Measurements from ENCODE around the gene ERV3-1.
"Not testable (repeated sequence)": the region's sequence is repeated elsewhere in the genome, so short reads cannot be mapped to it uniquely, and the experiment has no call there.

ERV3-1 gene

GRCh38 chr7:65001291-65001814 is 5.1 kb downstream of the ERV3-1 start:
- DNase-seq (ENCODE audit: low spot score) = no peak

- peak; percentile 62 for DNase-seq (ENCODE audit: low spot score)
These were observed 7.1 kb downstream of the ERV3-1 start for GRCh38 chr7:64999165-65000004.

GRCh38 chr7:64998865-64999164 is 7.7 kb downstream of the ERV3-1 start:
- DNase-seq (ENCODE audit: low spot score) = no peak

- DNase-seq (ENCODE audit: low spot score) = peak; percentile 67
These were observed 8.5 kb downstream of the ERV3-1 start for GRCh38 chr7:64997927-64998391.

GRCh38 chr7:64997164-64997908 is 9.2 kb downstream of the ERV3-1 start:
- no peak for DNase-seq (ENCODE audit: low spot score)

GRCh38 chr7:64996305-64996704 is 10.2 kb downstream of the ERV3-1 start:
- no peak for DNase-seq (ENCODE audit: low spot score)

- no peak for DNase-seq (ENCODE audit: low spot score)
These were observed 12.6 kb downstream of the ERV3-1 start for GRCh38 chr7:64993901-64994300.

- no peak for DNase-seq (ENCODE audit: low spot score)
These were observed 13.5 kb downstream of the ERV3-1 start for GRCh38 chr7:64992971-64993370.

- DNase-seq (ENCODE audit: low spot score) = no peak
These were observed 15.6 kb downstream of the ERV3-1 start, which contains the start of gene ZNF117 for GRCh38 chr7:64990936-64991335. Gene ZNF117, minus strand, starts transcription at chr7:64991036.

GRCh38 chr7:64990216-64990615 is 16.3 kb downstream of the ERV3-1 start:
- no peak for DNase-seq (ENCODE audit: low spot score)

- no peak for DNase-seq (ENCODE audit: low spot score)
These were observed 27.8 kb downstream of the ERV3-1 start for GRCh38 chr7:64978497-64979203.

GRCh38 chr7:64965594-64965993 is 40.9 kb downstream of the ERV3-1 start:
- no peak for DNase-seq (ENCODE audit: low spot score)

- no peak for DNase-seq (ENCODE audit: low spot score)
These were observed 47.3 kb downstream of the ERV3-1 start for GRCh38 chr7:64959072-64959747.

- peak; percentile 63 for DNase-seq (ENCODE audit: low spot score)
These were observed 55.1 kb downstream of the ERV3-1 start for GRCh38 chr7:64951250-64951848.

GRCh38 chr7:64950673-64951072 is 55.8 kb downstream of the ERV3-1 start:
- not testable (repeated sequence) for DNase-seq (ENCODE audit: low spot score)

- DNase-seq (ENCODE audit: low spot score) = not testable (repeated sequence)
These were observed 57.7 kb downstream of the ERV3-1 start for GRCh38 chr7:64948774-64949173.

- DNase-seq (ENCODE audit: low spot score) = no peak
These were observed 59.1 kb downstream of the ERV3-1 start for GRCh38 chr7:64947252-64948000.

GRCh38 chr7:64946772-64947171 is 59.7 kb downstream of the ERV3-1 start:
- no peak for DNase-seq (ENCODE audit: low spot score)

GRCh38 chr7:64945503-64946175 is 60.8 kb downstream of the ERV3-1 start:
- no peak for DNase-seq (ENCODE audit: low spot score)

All from LoVo (cell line).